GM19240 (cell line): Measurements from ENCODE around the gene ACADSB.

Source experiments
- DNase-seq: peaks from one replicate; pipeline ENCODE4 v3.0.0; 2011; ENCODE audit warnings: low spot score; ENCODE audit not compliant: insufficient read length

ACADSB gene

DNA sequence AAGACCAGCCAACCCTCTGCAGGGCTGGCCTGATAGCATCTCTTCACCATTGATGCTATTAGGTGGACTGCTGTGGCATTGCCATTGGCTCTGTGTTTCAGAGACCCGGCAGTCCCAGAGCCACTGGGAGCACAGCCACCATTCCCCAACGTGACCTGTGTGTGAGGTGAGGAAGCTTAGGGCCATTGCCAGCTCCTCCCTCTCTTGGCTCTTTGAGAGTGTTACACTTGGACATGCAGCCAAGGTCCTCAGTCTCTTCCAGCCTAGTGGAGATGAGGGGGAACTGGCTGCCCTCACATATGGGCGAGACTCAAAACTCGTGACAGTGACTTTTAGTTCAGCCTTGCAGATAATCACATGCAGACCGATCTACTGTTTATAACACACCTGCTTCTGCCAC lies 87.6 kb downstream of the ACADSB start:
- DNase-seq: no peak

DNA sequence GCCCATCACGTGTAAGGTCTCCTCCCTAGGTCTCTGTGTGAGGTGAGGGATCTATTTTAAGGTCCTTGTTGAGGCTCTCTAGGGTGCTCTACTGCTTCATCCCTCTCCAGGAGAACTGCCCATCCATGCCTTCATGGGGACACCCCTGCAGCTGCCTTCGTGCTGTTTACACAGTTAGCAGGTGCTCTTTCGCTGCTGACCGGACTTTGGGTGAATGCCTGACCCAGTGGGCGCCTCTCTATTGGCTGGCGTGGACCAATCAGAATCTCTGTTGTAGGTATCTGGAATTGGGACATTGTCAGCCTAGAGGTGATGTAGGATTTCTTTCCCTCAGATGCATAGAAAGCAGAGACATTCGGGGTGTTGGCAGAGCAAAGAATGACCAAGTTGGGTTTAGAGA lies 88.2 kb downstream of the ACADSB start:
- no peak for DNase-seq

DNA sequence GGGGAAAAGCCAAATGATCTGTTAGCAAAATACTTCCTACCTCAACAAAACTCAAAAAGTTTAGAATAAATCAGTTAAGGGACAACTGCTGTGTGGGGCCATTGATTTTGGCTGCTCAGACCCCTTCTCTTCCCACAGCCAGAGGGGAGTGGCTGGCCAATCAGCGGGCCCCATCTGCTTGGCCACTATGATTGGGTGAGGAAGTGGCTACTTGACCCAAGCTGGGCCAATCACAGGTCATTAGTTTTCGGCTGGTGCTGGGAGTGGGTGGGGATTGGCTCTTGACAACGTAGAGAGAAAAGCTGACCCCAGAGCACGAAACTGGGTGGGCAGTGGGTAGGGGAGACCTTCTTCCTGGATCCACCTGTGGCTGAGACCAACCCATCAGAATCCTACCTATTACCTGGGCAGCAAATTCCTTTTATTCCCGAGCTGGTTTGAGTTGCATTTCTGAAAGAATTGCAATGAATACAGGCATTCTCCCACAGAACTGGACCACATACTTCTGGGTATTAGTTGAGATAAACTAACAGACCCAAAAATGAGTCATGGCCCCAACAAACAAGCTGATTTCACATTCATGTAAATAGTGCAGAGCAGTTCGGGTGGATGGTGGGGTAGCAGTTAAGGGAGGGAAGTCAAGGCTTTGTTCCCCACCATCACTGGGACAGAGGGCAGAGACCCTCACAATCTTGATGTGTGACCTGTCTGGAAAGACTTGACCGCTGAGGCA lies 91.4 kb downstream of the ACADSB start:
- no peak for DNase-seq

DNA sequence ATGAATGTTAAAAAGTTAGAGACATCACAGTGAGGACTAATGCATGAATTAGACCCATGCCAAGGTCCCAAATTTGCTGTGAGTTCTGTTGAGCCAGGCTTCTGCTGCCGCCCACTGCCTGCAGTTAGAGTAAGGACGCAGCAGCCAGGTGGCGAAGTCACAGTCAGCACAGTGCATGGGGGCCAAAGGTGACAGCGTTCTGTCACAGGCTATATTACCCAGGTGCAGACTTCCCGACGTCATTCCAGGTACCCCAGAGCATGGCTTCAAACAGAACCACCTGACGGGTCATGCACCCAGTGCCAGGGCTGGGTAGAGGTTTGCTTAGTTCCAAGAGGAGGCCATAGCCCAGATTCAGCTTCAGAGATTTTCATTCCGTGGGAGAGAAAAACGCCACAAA lies 93.1 kb downstream of the ACADSB start:
- DNase-seq: no peak

DNA sequence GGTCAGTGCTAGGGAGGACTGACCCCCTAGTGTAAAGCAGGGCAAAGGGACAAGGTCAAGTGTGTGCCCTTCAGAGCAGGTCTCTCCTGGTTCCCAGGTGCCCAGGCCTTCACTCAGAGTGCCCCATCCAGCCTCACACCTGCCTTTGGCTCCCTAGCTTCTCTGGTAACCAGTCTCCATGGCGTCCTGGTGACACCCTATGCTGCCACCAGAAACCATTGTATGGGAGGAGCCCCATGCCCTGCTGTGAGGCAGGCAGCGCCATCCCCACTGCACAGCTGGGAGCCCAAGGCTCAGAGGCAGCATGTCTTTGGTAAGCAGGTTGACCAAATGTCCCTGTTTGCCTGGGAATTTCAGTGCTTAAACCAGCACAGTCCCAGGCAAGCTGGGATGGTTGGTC lies 93.9 kb downstream of the ACADSB start:
- no peak for DNase-seq

DNA sequence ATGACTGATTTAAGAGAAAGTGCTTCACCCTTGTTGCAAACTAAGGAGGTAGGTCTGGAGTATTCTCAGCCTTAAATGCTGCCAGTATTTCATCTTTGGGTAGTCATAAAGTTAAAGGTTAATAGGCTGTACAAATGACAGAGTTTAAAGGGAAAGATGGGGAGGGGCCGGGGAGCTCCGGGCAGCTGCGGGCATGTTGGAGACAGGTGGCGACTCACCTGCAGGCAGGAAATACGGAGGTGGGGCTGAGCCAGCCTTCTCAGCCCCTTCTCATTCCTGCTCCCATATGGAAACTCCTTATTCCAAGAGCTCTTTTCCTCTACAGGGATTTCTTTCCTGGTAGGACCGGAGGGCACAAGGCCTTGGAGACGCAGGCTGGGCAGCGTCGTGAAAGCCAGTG lies 95.1 kb downstream of the ACADSB start:
- no peak for DNase-seq
